Stomach smooth muscle (tissue), 2 donors: ENCODE data around the gene SORCS1.
A peak's percentile ranks its signal among the peaks of the same experiment; 100 is the strongest.

ENCODE experiments used
- H3K27ac ChIP-seq: one replicate; pipeline ENCODE4 v1.7.0; 2013; ENCODE audit warnings: mild to moderate bottlenecking, low read length, inconsistent platforms
- H3K27me3 ChIP-seq, 2 donors: one replicate each; pipeline ENCODE4 v1.7.0; 2013; ENCODE audit warnings: low read length in 2 of 2; ENCODE audit not compliant: insufficient read depth in 2 of 2, control insufficient read depth in 1 of 2
- H3K36me3 ChIP-seq, 2 donors: one replicate each; pipeline ENCODE4 v1.7.0; 2013; ENCODE audit warnings: low read length in 2 of 2; ENCODE audit not compliant: control insufficient read depth in 2 of 2, insufficient read depth in 2 of 2
- H3K4me1 ChIP-seq: one replicate; pipeline ENCODE4 v1.7.0; 2013; ENCODE audit warnings: low read length; ENCODE audit not compliant: control insufficient read depth, insufficient read depth
- H3K4me3 ChIP-seq, 2 donors: one replicate each; pipeline ENCODE4 v1.7.0; 2013; ENCODE audit warnings: low read length in 2 of 2
- H3K9ac ChIP-seq, 2 donors: one replicate each; pipeline ENCODE4 v1.7.0; 2013; ENCODE audit warnings: low read length in 2 of 2, mild to moderate bottlenecking in 1 of 2
- H3K9me3 ChIP-seq, 2 donors: one replicate each; pipeline ENCODE4 v1.7.0; 2013; ENCODE audit warnings: low read length in 2 of 2; ENCODE audit not compliant: control insufficient read depth in 2 of 2
- donor health status: healthy.
- donor health status: Pancreatic carcinoma.

Gene SORCS1

DNA sequence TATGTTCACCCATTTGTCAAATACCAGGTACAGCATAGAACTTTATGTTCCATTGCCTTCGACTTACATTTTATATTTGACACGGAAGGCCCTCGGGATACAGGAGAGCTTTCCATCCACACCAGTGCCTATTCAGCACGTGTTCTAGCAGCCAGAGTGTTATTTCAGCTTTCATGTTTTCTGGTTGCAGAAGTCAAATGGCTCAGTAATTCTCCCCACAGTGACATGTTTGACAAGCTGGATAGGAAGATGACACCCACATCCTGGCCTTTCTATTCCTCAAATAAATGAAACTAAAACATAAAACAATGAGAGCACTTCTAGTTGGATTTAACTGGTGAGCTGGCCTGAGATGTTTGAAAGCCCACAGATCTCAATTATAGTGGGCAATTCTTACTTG, 173.4 kb downstream of the SORCS1 start:
- H3K36me3 ChIP-seq: no peaks in the 10 kb centered on the region
- no peak overlapping the region for H3K27ac ChIP-seq
- no peaks in the 10 kb centered on the region for H3K4me1 ChIP-seq
- H3K4me3 ChIP-seq: no peak overlapping the region
- no peak overlapping the region for H3K9ac ChIP-seq
- H3K27me3 ChIP-seq: no peaks in the 10 kb centered on the region
- H3K9me3 ChIP-seq: no peaks in the 10 kb centered on the region

DNA sequence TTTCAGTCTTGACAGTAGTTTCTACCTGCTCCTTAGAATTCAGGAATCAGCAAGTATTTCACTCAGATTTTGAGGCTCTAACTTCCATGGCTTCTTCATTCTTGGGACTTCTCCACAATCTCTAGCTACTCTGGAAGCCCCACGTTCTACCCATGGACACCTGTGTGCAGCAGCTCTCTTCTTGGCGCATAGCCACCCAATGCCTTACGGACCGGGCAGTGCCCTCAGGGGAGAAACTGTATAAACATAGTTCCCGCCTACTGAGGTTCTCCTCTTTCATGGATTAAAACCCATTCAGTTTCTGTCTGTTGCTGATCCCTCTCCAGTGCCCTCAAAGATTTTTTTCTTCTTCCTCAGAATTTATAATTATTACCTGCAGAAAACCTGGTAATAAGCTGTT, 177.1 kb downstream of the SORCS1 start:
- no peaks in the 10 kb centered on the region for H3K27me3 ChIP-seq
- no peak overlapping the region for H3K4me3 ChIP-seq
- H3K27ac ChIP-seq: no peak overlapping the region
- H3K9me3 ChIP-seq: no peaks in the 10 kb centered on the region
- H3K9ac ChIP-seq: no peak overlapping the region
- no peaks in the 10 kb centered on the region for H3K36me3 ChIP-seq
- no peaks in the 10 kb centered on the region for H3K4me1 ChIP-seq

DNA sequence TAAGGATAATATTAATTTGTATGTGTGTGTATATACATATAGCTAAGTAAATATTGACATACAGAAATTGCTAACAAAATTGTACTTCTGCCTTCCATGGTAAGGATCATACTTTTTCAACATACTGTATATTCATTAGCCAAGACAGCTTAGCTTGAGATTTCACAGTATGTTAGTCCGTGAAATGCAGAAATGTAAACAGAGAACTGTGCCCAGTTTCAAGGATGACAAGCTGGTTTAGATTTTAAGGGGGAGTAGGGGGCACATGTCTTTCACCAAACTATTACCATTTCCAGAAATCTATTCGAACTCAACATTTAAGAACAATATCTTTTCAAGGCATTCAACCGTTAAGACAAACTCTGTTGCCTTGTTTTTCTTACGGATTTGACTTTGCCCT, 182.2 kb downstream of the SORCS1 start:
- H3K4me3 ChIP-seq: peak overlapping the region in 1 of 2 donors; percentile 7
- H3K36me3 ChIP-seq: no peaks in the 10 kb centered on the region
- no peaks in the 10 kb centered on the region for H3K27me3 ChIP-seq
- H3K27ac ChIP-seq: no peak overlapping the region
- peaks cover 5% of the 10 kb centered on the region for H3K4me1 ChIP-seq
- H3K9me3 ChIP-seq: no peaks in the 10 kb centered on the region
- no peak overlapping the region for H3K9ac ChIP-seq

DNA sequence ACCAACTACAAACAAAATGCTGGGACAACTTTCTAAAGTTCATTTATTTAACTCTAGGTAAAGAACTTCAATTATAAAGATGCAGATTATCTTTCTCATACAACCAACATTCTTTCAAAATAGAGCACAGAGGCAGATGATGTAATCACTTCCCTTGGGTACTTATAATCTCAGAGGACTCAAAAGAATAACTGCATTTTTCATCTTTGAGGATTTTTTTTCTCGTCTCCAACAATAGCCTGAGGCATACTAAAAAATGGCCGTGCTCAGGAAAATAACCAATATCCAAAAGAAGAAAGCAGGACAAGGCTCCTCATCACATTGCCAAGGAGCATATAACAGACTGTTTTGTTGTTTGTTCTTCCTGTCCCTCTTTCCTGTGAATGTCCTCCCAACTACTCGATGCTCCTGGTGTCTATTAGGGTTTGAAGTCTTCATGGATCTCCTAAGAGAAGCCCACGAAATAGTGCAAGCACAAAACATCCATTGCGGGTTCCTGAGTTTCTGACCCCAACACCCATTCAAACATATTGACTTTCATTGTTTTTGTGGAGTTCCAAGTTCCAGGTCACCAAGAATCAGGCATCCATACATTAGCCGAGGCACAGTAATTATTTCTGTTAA, 182.9 kb downstream of the SORCS1 start:
- H3K4me3 ChIP-seq: no peak overlapping the region
- no peak overlapping the region for H3K9ac ChIP-seq
- peaks cover 5% of the 10 kb centered on the region for H3K4me1 ChIP-seq
- H3K27ac ChIP-seq: no peak overlapping the region
- H3K36me3 ChIP-seq: no peaks in the 10 kb centered on the region
- no peaks in the 10 kb centered on the region for H3K27me3 ChIP-seq
- no peaks in the 10 kb centered on the region for H3K9me3 ChIP-seq

DNA sequence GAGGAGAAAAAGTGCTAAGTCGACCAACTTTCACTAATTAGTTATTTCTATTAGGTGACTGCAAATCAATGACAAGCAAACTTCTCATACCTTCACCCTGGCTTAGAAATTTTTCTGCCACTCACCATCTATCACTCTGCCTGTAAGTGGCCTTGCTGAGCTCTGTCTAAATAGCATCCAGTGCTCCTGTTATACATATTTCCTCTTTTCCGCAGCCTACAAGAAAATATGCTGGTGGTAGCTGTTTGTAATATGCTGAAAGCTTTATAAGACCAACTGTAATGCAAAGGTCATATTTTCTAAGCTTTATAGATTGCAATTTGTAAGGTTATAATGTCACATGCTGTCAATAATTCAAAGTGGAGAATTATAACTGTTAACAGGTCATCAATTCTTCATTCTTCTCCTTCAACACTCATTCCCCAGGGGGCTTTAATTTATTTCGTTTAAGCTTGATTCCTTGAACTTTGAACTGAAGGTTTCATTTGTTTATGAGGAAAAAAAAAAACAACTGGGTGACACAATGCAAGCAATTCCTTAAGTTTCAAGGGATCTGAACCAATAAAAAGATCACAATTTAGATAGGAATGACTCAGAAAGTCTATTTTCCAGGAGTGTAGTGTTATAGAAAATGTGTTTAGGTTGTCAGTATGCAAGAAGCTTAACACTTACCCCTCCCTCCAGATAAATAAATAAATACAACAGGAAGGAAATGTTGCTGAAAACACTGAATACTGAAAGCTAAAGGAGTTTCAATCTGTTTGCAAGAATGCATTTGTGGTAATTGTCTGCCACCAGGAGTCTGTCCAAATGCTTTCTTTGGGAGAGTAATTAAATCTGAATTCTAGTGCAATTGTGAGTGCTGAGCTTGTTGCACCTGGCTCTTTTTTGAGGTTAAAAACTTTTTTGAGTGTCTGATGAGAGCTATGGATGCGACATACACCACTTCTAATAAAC, 183.7 kb downstream of the SORCS1 start:
- no peak overlapping the region for H3K27ac ChIP-seq
- peaks cover 5% of the 10 kb centered on the region for H3K4me1 ChIP-seq
- no peaks in the 10 kb centered on the region for H3K36me3 ChIP-seq
- no peaks in the 10 kb centered on the region for H3K27me3 ChIP-seq
- H3K9ac ChIP-seq: no peak overlapping the region
- H3K4me3 ChIP-seq: no peak overlapping the region
- no peaks in the 10 kb centered on the region for H3K9me3 ChIP-seq

DNA sequence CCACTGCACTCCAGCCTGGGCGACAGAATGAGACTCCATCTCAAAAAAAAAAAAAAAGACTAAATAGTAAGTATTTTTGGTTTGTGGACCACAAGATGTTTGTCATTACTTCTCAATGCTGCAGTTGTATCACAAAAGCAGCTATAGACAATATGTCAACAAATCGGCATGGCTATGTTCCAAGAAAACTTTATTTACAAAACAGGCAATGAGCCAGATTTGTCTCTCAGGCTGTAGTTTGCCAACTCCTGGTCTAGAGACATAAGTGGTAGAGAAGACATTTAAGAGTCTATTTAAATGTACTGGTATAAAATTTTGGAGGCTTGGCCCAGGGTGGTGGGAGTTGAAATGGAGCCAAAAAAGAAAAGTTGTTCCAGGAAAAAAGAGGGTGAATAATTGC, 185.8 kb downstream of the SORCS1 start:
- Histone ChIP-seq H3K4me3 (no peak overlapping the region), H3K9me3 (no peaks in the 10 kb centered on the region), H3K4me1 (peaks cover 5% of the 10 kb centered on the region), H3K9ac (no peak overlapping the region), H3K27me3 (no peaks in the 10 kb centered on the region), H3K27ac (no peak overlapping the region), H3K36me3 (no peaks in the 10 kb centered on the region)

DNA sequence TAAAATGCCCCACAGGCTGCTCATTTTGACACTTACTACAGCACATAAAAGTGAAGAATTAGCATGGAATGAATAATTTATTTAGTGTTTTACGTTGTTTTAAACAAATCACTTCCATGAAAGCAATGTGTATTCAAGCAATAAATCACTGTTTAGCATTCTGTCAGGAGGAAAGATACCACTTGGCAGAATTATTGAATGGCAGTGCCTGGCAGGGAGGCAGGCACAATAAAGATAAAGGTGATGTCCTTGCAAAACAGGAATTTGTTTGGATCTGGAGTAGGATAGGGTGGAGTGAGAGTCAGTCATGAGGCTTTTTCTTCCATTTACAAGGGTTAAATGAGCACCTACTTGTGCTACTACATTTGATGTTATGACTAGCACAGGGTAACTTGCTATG, 190.8 kb downstream of the SORCS1 start:
- Histone ChIP-seq H3K9me3 (no peaks in the 10 kb centered on the region), H3K9ac (no peak overlapping the region), H3K27ac (no peak overlapping the region), H3K4me1 (no peaks in the 10 kb centered on the region), H3K36me3 (no peaks in the 10 kb centered on the region), H3K27me3 (no peaks in the 10 kb centered on the region), H3K4me3 (no peak overlapping the region)

DNA sequence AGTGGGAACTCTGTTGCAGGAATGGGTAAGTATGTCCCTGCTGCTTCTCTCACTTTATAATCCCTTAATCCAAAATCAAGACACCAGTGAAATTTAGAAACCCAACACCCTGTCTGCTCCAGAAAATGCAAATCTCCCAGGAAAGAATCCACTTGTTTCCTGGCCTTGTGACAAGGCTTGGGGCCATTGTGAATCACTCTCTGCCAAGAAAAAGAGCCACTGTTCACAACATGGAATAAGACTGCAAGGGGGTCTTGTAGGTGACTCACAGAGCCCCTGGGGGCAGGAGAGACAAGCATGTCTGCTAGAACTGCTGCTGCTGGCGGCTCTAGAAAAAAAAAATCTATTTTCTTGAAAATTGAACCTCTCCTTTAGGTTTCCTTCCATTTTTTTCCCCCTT, 191.2 kb downstream of the SORCS1 start:
- no peak overlapping the region for H3K4me3 ChIP-seq
- H3K4me1 ChIP-seq: no peaks in the 10 kb centered on the region
- no peak overlapping the region for H3K27ac ChIP-seq
- no peak overlapping the region for H3K9ac ChIP-seq
- H3K36me3 ChIP-seq: no peaks in the 10 kb centered on the region
- no peaks in the 10 kb centered on the region for H3K27me3 ChIP-seq
- no peaks in the 10 kb centered on the region for H3K9me3 ChIP-seq

DNA sequence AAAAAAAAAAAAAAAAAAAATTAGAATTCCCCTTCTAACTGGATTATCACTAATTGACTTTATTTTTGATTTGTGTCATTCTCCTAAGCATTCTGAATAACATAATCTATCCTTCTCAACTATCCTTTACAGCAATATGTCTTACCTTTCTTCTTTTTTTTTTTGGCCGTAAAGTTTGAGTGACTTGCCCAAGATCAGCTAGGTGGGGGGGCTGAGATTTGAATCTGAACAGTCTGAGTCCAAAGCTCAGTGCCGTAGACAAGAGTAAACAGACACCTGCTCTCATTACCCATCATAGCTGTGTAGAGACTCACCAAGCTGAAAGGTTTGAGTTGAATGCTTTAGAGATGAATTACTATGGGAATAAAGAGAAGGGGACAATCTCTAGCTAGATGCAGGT, 192.1 kb downstream of the SORCS1 start:
- Histone ChIP-seq H3K27me3 (no peaks in the 10 kb centered on the region), H3K9ac (no peak overlapping the region), H3K4me3 (no peak overlapping the region), H3K27ac (no peak overlapping the region), H3K36me3 (no peaks in the 10 kb centered on the region), H3K4me1 (no peaks in the 10 kb centered on the region), H3K9me3 (no peaks in the 10 kb centered on the region)

DNA sequence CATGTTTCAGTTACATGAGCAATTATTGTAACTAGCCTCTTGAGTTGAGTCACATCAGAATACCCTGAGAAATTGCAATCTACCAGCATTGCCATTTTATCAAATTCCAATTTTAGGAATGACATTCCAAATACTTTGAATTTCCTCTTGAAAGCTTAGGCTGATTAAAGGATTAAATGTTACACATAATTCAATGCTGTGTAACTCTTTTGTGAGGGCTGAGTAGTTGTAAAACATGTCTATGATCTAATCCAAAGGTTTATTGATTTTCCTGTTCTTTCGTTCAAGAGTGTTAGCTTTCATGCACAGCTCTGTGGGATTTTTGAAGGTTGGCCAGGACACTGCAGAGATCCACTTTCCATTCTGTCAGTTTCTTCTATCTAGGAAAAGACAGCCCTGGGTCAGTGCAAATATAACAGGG, 193.1 kb downstream of the SORCS1 start:
- H3K4me1 ChIP-seq: no peaks in the 10 kb centered on the region
- no peaks in the 10 kb centered on the region for H3K36me3 ChIP-seq
- H3K9ac ChIP-seq: no peak overlapping the region
- no peaks in the 10 kb centered on the region for H3K9me3 ChIP-seq
- no peak overlapping the region for H3K27ac ChIP-seq
- no peaks in the 10 kb centered on the region for H3K27me3 ChIP-seq
- no peak overlapping the region for H3K4me3 ChIP-seq

DNA sequence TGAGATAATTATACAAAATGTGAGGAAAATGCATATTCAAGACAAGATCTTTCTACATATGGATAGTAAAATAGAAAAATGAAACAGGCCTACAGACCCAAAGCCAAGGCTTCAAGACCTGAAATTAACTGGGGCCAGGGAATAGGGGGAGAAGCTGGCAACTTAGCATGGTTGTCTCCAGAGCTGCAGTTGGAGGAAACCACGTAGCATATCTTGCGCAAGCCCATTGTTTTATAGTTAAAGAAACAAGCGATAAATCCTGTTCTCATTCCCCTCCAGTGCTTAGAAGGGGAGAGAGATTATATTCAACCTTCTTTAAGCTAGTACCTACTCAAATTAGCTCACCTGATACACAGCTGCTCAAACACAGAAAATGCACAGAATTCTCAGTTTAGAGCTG, 197.1 kb downstream of the SORCS1 start:
- H3K4me1 ChIP-seq: no peaks in the 10 kb centered on the region
- no peak overlapping the region for H3K27ac ChIP-seq
- H3K9ac ChIP-seq: no peak overlapping the region
- H3K9me3 ChIP-seq: no peaks in the 10 kb centered on the region
- no peaks in the 10 kb centered on the region for H3K36me3 ChIP-seq
- H3K27me3 ChIP-seq: no peaks in the 10 kb centered on the region
- no peak overlapping the region for H3K4me3 ChIP-seq
